ENCODE data around the gene KLHL36. TPM values are rescaled to one million over a fixed set of nuclear protein-coding genes. Genes with fewer than 3 reads are reported as not detected.

KLHL36 gene
- total RNA-seq, 1 experiment from 2014 or later: 79.0 TPM

DNA sequence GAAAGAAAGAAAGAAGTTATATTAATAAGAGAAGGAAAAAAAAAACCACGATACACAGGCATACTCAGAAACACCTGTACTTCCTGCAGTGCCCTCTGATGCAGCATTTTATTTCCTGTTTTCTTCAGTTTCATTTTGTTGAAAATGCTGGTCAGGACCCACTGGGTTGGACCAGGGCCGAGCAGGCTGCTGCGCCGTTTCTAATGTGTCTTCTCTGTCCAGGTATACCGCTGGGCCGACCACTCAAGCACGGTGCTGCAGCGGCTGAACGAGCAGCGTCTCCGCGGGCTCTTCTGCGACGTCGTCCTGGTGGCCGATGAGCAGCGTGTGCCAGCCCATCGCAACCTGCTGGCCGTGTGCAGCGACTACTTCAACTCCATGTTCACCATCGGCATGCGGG lies 8.3 kb downstream of the KLHL36 start:
- POLR2A ChIA-PET: no interaction called here
- no peak for DNase-seq (ENCODE audit: low read depth, low spot score)
- H3K9ac ChIP-seq (ENCODE audit: low read length): no peak overlapping the region
- TF ChIP-seq CBX3 (IDR thresholded peaks at IDR 0.05; ENCODE audit: low read depth) (no peak), POLR2AphosphoS5 (IDR thresholded peaks at IDR 0.05; ENCODE audit: low read depth, low read length) (no peak), ZNF274 (IDR thresholded peaks at IDR 0.05; ENCODE audit: low read depth, low read length) (no peak), JUND (IDR thresholded peaks at IDR 0.05) (no peak), EZH2 (IDR thresholded peaks at IDR 0.05) (no peak), ZFX (IDR thresholded peaks at IDR 0.05) (no peak), FOSL1 (IDR thresholded peaks at IDR 0.05; ENCODE audit: low read depth) (no peak), YY1 (IDR thresholded peaks at IDR 0.05; ENCODE audit: extremely low read depth, insufficient replicate concordance, low read depth, low read length) (no peak), SIN3A (IDR thresholded peaks at IDR 0.05; ENCODE audit: low read depth) (no peak), MAX (IDR thresholded peaks at IDR 0.05) (no peak), CTCF (IDR thresholded peaks at IDR 0.05 in 2 of 3, conservative IDR thresholded peaks at IDR 0.05 in 1 of 3; ENCODE audit: borderline replicate concordance in 1 of 3, insufficient read depth in 1 of 3, low read depth in 2 of 3, low read length in 2 of 3) (no peak), SRF (IDR thresholded peaks at IDR 0.05; ENCODE audit: low read depth) (no peak), EZH2phosphoT487 (IDR thresholded peaks at IDR 0.05; ENCODE audit: borderline replicate concordance) (no peak), REST (IDR thresholded peaks at IDR 0.05; ENCODE audit: low read depth) (no peak), RAD21 (IDR thresholded peaks at IDR 0.05; ENCODE audit: low read depth) (no peak)
- TF ChIP-seq, protein P1, sequence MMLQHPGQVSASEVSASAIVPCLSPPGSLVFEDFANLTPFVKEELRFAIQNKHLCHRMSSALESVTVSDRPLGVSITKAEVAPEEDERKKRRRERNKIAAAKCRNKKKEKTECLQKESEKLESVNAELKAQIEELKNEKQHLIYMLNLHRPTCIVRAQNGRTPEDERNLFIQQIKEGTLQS (IDR thresholded peaks at IDR 0.05): no peak
- TF ChIP-seq, protein P2, sequence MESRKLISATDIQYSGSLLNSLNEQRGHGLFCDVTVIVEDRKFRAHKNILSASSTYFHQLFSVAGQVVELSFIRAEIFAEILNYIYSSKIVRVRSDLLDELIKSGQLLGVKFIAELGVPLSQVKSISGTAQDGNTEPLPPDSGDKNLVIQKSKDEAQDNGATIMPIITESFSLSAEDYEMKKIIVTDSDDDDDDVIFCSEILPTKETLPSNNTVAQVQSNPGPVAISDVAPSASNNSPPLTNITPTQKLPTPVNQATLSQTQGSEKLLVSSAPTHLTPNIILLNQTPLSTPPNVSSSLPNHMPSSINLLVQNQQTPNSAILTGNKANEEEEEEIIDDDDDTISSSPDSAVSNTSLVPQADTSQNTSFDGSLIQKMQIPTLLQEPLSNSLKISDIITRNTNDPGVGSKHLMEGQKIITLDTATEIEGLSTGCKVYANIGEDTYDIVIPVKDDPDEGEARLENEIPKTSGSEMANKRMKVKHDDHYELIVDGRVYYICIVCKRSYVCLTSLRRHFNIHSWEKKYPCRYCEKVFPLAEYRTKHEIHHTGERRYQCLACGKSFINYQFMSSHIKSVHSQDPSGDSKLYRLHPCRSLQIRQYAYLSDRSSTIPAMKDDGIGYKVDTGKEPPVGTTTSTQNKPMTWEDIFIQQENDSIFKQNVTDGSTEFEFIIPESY (IDR thresholded peaks at IDR 0.05; ENCODE audit: extremely low read depth, insufficient replicate concordance, low read length): no peak
- H3K27ac ChIP-seq (ENCODE audit: low read depth, low read length): no peak overlapping the region
- H3K9me2 ChIP-seq (ENCODE audit: insufficient read depth): no peaks in the 10 kb centered on the region
- ATAC-seq: no peak
- H2AFZ ChIP-seq (ENCODE audit: low read depth, low read length, poor library complexity, severe bottlenecking): no peak overlapping the region
- no peaks in the 10 kb centered on the region for H4K20me1 ChIP-seq (ENCODE audit: insufficient read depth)
- RAD21 ChIA-PET (ENCODE audit: low non-redundant PET in 1 of 2, low total read pairs in 2 of 2, uncharacterized antibody in 2 of 2, unreplicated experiment in 2 of 2): no interaction called here
- H3K36me3 ChIP-seq (ENCODE audit: control insufficient read depth in 1 of 2, insufficient read depth in 2 of 2, low read length in 2 of 2): peaks cover 33 to 39% of the 10 kb centered on the region in 2 experiments; a peak in 3 of 4 replicates
- BruUV-seq (replicated peaks): no TSS peak
- no peaks in the 10 kb centered on the region; the same call in 1 of the 2 replicates for H3K79me2 ChIP-seq (ENCODE audit: insufficient read depth, low read length)
- H3K4me2 ChIP-seq (ENCODE audit: low read length): no peak overlapping the region
- H3K9me3 ChIP-seq (ENCODE audit: control insufficient read depth in 1 of 2, insufficient read depth in 1 of 2, low read depth in 1 of 2, low read length in 2 of 2): no peaks in the 10 kb centered on the region
- no peak overlapping the region for H3K4me3 ChIP-seq (replicated peaks in 1 of 2; ENCODE audit: low read depth in 1 of 2, low read length in 2 of 2)
- H3K27me3 ChIP-seq (ENCODE audit: insufficient read depth, low read length): no peaks in the 10 kb centered on the region
- no peaks in the 10 kb centered on the region for H3K4me1 ChIP-seq (ENCODE audit: control insufficient read depth in 1 of 2, insufficient read depth in 2 of 2, low read length in 2 of 2)
- intact Hi-C loops (cut with micrococcal nuclease): no loop called here
- CTCF ChIA-PET: interaction anchor here (1.8 kb wide), 1 partner anchor 16 kb away, joined by 8 read pairs; no protein-coding TSS in a partner anchor
